Duodenal mucosa (tissue), 2 donors: Measurements from ENCODE around the gene ASTN2.

ENCODE experiments used
- H3K27ac ChIP-seq: one replicate; pipeline ENCODE4 v1.7.0; 2013; ENCODE audit warnings: low read depth, low read length
- H3K27me3 ChIP-seq, 2 donors: one replicate each; pipeline ENCODE4 v1.7.0; 2013; ENCODE audit warnings: low read length in 2 of 2, control low read depth in 1 of 2; ENCODE audit not compliant: insufficient read depth in 2 of 2, control insufficient read depth in 1 of 2
- H3K36me3 ChIP-seq, 2 donors: one replicate each; pipeline ENCODE4 v1.7.0; 2013; ENCODE audit warnings: low read length in 2 of 2, control low read depth in 1 of 2; ENCODE audit not compliant: insufficient read depth in 2 of 2, control insufficient read depth in 1 of 2
- H3K4me1 ChIP-seq, 2 donors: one replicate each; pipeline ENCODE4 v1.7.0; 2013; ENCODE audit warnings: low read length in 2 of 2, control low read depth in 1 of 2; ENCODE audit not compliant: insufficient read depth in 2 of 2, control insufficient read depth in 1 of 2
- H3K4me3 ChIP-seq, 2 donors: one replicate each; pipeline ENCODE4 v1.7.0; 2013; ENCODE audit warnings: low read length in 2 of 2, low read depth in 1 of 2
- H3K9ac ChIP-seq, 2 donors: one replicate each; pipeline ENCODE4 v1.7.0; 2013; ENCODE audit warnings: low read length in 2 of 2, low read depth in 1 of 2
- H3K9me3 ChIP-seq, 2 donors: one replicate each; pipeline ENCODE4 v1.7.0; 2013; ENCODE audit warnings: low read length in 2 of 2, control low read depth in 1 of 2; ENCODE audit not compliant: control insufficient read depth in 1 of 2

ASTN2 gene

GRCh38 chr9:117060963-117061362, 353.9 kb downstream of the ASTN2 start:
- Histone ChIP-seq H3K9me3 (no peaks in the 10 kb centered on the region), H3K9ac (no peak overlapping the region), H3K4me3 (no peak overlapping the region), H3K27ac (no peak overlapping the region), H3K27me3 (no peaks in the 10 kb centered on the region), H3K4me1 (no peaks in the 10 kb centered on the region), H3K36me3 (no peaks in the 10 kb centered on the region)

- no peaks in the 10 kb centered on the region for H3K36me3 ChIP-seq
- H3K27ac ChIP-seq, result no peak overlapping the region
- H3K27me3 ChIP-seq, result no peaks in the 10 kb centered on the region
- H3K4me3 ChIP-seq, result no peak overlapping the region
- no peak overlapping the region for H3K9ac ChIP-seq
- no peaks in the 10 kb centered on the region for H3K9me3 ChIP-seq
- no peaks in the 10 kb centered on the region for H3K4me1 ChIP-seq
Observed at GRCh38 chr9:117050007-117050406, 364.9 kb downstream of the ASTN2 start.

DNA sequence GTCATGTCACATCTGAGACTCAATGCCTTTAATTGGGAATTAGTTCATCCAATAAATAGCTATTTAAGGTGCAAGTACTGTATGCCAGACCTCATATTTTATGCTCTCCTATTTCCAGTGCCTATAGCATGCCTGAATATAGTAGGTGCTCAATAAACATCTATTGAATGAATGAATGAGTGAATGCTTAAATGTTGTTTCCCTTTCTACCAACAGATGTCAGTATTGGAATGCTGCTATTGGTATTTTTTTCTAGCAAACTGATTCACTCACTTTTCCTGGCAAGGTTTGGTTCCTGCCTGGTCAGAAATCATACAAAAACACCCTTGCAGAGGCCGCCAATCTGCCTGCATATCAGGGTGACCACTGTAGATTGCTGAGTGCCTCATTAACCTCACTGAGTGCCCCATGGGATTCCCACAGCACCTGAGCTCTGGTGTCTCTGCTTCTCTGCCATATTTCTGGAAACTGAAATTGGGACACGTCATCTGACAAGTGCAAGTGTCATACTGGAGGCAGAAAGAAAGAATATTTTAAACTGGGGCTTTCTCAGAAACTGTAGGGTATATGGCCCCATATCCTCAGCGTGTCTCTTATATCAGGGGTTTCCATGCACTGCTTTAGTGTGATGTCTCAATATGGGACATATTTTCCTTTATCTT, 368.1 kb downstream of the ASTN2 start:
- Histone ChIP-seq H3K27me3 (no peaks in the 10 kb centered on the region), H3K9me3 (no peaks in the 10 kb centered on the region), H3K9ac (no peak overlapping the region), H3K27ac (no peak overlapping the region), H3K4me3 (no peak overlapping the region), H3K4me1 (no peaks in the 10 kb centered on the region), H3K36me3 (no peaks in the 10 kb centered on the region)

DNA sequence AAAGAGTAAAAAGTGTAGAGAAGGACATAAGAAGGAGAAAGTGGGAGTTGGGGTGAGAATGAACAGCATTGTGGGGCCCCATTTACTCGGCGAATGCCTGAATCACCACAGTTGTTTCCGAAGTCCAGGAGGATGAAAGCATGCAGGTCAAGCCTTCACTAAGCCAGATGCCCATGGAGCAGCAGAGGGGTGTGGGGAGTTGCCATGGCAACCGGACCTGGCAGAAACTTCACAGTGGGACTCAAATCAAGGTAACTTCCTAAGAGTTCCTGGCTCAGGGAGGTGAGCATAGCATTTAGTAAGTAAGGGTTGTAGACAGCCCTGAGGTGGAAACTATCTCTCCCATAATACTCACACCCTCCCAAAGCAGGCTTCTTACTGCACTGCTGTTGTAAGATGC, 370.6 kb downstream of the ASTN2 start:
- Histone ChIP-seq H3K27ac (no peak overlapping the region), H3K36me3 (no peaks in the 10 kb centered on the region), H3K9me3 (no peaks in the 10 kb centered on the region), H3K4me3 (no peak overlapping the region), H3K9ac (no peak overlapping the region), H3K27me3 (no peaks in the 10 kb centered on the region), H3K4me1 (no peaks in the 10 kb centered on the region)

DNA sequence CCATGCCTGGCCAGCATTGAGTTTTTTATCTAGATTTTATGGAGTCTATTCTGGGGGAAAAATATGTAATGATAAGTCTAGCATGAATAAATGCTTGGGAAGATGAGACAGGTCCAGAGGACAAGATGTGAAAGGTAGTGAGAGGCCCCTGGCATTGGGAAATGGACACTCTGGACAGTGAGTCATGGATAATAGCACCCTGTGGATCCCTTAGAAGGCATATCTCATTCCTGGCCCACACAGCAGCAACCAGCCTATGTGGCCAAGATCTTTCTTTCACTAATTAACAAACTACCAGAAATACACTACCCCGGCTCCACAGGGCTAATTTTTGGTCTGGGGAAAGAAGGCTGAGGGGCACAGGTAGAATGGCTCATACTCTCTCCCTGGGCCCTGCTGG, 371.7 kb downstream of the ASTN2 start:
- Histone ChIP-seq H3K9me3 (no peaks in the 10 kb centered on the region), H3K27ac (no peak overlapping the region), H3K9ac (no peak overlapping the region), H3K4me1 (no peaks in the 10 kb centered on the region), H3K4me3 (no peak overlapping the region), H3K36me3 (no peaks in the 10 kb centered on the region), H3K27me3 (no peaks in the 10 kb centered on the region)

GRCh38 chr9:117035546-117035945, 379.3 kb downstream of the ASTN2 start:
- H3K4me3 ChIP-seq, result no peak overlapping the region
- no peaks in the 10 kb centered on the region for H3K4me1 ChIP-seq
- no peaks in the 10 kb centered on the region for H3K27me3 ChIP-seq
- no peak overlapping the region for H3K9ac ChIP-seq
- H3K9me3 ChIP-seq, result no peaks in the 10 kb centered on the region
- H3K36me3 ChIP-seq, result no peaks in the 10 kb centered on the region
- H3K27ac ChIP-seq, result no peak overlapping the region

DNA sequence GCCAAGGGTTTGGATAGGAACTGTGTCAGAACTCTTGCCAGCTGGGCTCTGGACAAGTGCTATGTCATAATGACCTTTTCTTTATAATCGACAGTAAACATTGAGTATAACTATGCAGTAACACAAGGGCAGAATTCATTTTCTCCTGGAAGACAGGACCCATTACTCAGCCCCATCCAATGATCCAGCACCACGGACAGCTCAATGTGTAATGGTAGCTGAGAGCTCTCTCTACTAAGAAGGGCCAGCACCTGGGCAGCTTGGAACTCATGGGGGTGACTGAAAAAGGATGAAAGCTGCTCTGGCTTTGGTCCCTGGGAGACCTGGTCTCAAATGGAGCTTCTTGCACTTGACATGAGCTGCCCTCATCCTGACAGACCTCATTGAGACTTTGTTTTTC, 380.0 kb downstream of the ASTN2 start:
- no peaks in the 10 kb centered on the region for H3K9me3 ChIP-seq
- no peaks in the 10 kb centered on the region for H3K4me1 ChIP-seq
- H3K4me3 ChIP-seq, result no peak overlapping the region
- no peak overlapping the region for H3K27ac ChIP-seq
- H3K27me3 ChIP-seq, result no peaks in the 10 kb centered on the region
- no peaks in the 10 kb centered on the region for H3K36me3 ChIP-seq
- H3K9ac ChIP-seq, result no peak overlapping the region

DNA sequence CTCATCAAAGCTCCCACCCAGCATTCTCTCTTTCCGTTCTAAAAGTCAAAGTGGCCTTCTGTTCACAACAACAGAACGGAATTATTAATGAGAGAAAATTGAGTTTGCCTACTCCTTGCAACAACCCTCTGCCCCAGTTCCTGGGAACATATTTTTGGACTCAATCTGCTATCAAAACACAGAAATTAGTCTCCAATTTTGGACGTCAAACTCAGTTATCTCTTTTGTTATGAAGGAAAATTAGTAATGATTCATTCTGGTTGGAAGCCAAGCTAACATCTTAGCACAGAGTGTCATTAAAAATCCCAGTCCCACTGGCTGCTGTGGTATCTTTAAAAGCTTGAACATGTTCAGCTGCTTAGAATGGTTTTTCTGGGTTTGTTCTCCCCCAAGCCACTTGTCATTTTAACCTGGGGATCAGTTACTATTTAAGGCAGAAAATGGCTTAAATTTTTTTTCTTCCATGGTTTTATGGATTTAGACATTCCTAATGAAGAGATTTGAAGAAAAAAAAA, 384.5 kb downstream of the ASTN2 start:
- Histone ChIP-seq H3K9ac (no peak overlapping the region), H3K27ac (no peak overlapping the region), H3K4me1 (no peaks in the 10 kb centered on the region), H3K27me3 (no peaks in the 10 kb centered on the region), H3K4me3 (no peak overlapping the region), H3K36me3 (no peaks in the 10 kb centered on the region), H3K9me3 (no peaks in the 10 kb centered on the region)

- Histone ChIP-seq H3K9ac (no peak overlapping the region), H3K4me3 (no peak overlapping the region), H3K27ac (no peak overlapping the region), H3K4me1 (no peaks in the 10 kb centered on the region), H3K27me3 (no peaks in the 10 kb centered on the region), H3K9me3 (no peaks in the 10 kb centered on the region), H3K36me3 (no peaks in the 10 kb centered on the region)
Observed at GRCh38 chr9:117029341-117029740, 385.5 kb downstream of the ASTN2 start.

DNA sequence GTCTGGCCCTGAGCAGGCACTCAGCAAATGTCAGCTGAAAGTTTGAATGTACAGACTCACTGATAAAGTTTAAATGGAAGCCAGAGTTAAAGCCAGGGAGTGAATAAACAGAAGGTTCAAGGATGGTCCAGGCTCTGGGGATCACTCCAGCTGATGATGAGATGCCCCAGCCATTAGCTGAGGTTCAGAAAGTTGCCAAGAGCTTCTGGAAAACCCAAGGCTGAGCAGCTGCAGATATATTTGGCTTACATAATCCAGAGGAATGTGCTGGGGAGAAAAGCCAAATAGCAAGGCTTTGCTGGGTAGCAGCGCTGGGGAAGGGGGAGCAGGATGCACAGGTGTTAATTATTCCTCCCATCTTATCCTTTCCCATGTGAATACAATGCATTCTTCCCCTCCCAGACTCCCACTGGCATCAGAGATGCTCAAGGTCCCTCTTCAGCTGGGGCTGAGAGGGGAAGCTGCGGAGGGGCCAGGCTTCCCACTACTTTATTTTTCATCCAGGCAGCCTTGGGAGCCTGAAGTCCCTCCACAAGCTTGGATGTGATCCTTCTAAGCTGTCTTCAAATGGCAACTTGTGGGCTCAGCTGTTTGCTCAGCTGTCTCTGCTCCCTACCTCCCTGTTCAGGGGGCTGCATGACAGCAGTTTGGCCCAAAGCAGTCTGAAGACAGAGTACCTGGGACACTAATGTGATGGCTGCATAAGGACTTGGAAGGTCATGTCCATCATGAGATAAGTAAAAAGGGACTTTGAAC, 386.6 kb downstream of the ASTN2 start:
- H3K27ac ChIP-seq, result no peak overlapping the region
- H3K4me1 ChIP-seq, result no peaks in the 10 kb centered on the region

More for the DNA sequence above, 386.6 kb downstream of the ASTN2 start:
- no peaks in the 10 kb centered on the region for H3K36me3 ChIP-seq
- H3K27me3 ChIP-seq, result no peaks in the 10 kb centered on the region
- no peaks in the 10 kb centered on the region for H3K9me3 ChIP-seq
- no peak overlapping the region for H3K4me3 ChIP-seq
- H3K9ac ChIP-seq, result no peak overlapping the region
